ENCODE data around the gene OMG.

GRCh38 chr17:31293581-31293980, 3.5 kb downstream of the OMG start:
- no peak for TF ChIP-seq POLR2A (IDR thresholded peaks at IDR 0.05; ENCODE audit: low read length)
- TF ChIP-seq GATA1 (IDR thresholded peaks at IDR 0.05; ENCODE audit: low read depth, low read length), result no peak
